PC-3 (cell line): ENCODE measurements around the gene CHMP4B.

Experiments
- EZH2 ChIP-seq: fragments of 300-600 bp; sonication (generic); IDR thresholded peaks from one replicate; pipeline ENCODE4 v1.6.1; 2017; ENCODE audit warnings: antibody characterized with exemption, mild to moderate bottlenecking, low read length; ENCODE audit not compliant: unreplicated experiment
- EZH2phosphoT487 ChIP-seq: fragments of 300-600 bp; sonication (generic); IDR thresholded peaks from 2 replicates; pipeline ENCODE4 v1.6.1; 2018; ENCODE audit warnings: mild to moderate bottlenecking, antibody characterized with exemption, low read length, borderline replicate concordance
- TF ChIP-seq, protein P1 (sequence below): fragments of 300-600 bp; sonication (generic); conservative IDR thresholded peaks from 2 replicates; pipeline ENCODE4 v1.5.1; 2017; ENCODE audit warnings: antibody characterized with exemption, low read depth, mild to moderate bottlenecking, low read length

DNA sequence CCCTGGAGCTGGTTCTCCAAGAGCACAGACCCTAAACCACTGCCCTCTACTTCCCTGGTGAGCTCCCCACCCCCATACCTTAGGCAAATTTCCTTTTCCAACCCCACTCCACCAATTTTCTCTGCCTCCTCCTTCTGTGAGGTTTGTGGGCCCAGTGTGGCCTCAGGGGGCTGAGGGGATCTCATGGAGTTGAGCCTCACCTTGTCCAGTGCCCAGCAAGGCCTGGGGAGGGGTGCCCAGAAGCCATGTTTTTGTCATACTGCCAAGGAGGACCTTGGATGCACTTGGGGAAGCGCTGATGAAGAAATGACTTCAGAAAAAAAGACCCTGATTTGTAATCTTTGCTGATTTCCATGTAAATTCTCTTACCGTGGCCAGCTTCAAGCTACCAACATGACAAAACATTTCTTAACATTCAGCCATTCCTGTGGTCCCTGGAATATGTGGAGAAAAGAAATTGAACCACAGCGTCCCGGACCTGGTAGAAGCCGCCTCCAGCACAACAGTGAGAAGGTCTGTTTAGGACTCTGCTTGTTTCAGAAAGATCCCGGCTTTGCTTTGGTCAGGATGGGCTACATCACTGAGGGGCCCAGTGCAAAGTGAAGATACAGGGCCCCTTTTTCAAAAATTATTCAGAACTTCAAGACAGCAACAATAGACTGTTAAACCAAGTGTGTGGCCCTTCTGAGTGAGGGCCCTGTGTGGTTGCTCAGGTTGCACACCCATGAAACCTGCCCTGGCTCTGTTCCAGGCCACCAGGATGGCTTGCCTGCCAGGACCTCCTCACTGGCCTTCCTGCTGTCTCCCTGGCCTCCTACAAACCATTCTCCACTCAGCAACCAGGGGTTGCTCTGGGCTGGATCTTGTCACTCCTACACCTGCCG lies 52.5 kb downstream of the CHMP4B start:
- TF ChIP-seq, protein P1, sequence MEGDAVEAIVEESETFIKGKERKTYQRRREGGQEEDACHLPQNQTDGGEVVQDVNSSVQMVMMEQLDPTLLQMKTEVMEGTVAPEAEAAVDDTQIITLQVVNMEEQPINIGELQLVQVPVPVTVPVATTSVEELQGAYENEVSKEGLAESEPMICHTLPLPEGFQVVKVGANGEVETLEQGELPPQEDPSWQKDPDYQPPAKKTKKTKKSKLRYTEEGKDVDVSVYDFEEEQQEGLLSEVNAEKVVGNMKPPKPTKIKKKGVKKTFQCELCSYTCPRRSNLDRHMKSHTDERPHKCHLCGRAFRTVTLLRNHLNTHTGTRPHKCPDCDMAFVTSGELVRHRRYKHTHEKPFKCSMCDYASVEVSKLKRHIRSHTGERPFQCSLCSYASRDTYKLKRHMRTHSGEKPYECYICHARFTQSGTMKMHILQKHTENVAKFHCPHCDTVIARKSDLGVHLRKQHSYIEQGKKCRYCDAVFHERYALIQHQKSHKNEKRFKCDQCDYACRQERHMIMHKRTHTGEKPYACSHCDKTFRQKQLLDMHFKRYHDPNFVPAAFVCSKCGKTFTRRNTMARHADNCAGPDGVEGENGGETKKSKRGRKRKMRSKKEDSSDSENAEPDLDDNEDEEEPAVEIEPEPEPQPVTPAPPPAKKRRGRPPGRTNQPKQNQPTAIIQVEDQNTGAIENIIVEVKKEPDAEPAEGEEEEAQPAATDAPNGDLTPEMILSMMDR: no peak
- no peak for TF ChIP-seq EZH2
- no peak for TF ChIP-seq EZH2phosphoT487
